Transverse colon (tissue), 3 donors: ENCODE results near the gene TTC9B.

Source experiments
- POLR2A ChIP-seq: fragments of 450-650 bp; IDR thresholded peaks from one replicate; pipeline ENCODE4 v1.6.1; 2016; ENCODE audit warnings: antibody characterized with exemption, mild to moderate bottlenecking, moderate library complexity
- TF ChIP-seq, protein P1 (sequence below), 5 experiments: fragments of 200-600 bp in 3 of 5; fragments of 450-650 bp in 2 of 5; sonication (generic) in 3 of 5; IDR thresholded peaks; 1 replicate in 2 of 5; 2 replicates in 3 of 5; pipeline ENCODE4 v1.5.1; 2016 to 2017; ENCODE audit warnings: antibody characterized with exemption in 5 of 5, inconsistent platforms in 3 of 5, mild to moderate bottlenecking in 2 of 5, moderate library complexity in 1 of 5

GRCh38 chr19:40229484-40229883 lies 11.3 kb upstream of the TTC9B start:
- TF ChIP-seq, protein P1, sequence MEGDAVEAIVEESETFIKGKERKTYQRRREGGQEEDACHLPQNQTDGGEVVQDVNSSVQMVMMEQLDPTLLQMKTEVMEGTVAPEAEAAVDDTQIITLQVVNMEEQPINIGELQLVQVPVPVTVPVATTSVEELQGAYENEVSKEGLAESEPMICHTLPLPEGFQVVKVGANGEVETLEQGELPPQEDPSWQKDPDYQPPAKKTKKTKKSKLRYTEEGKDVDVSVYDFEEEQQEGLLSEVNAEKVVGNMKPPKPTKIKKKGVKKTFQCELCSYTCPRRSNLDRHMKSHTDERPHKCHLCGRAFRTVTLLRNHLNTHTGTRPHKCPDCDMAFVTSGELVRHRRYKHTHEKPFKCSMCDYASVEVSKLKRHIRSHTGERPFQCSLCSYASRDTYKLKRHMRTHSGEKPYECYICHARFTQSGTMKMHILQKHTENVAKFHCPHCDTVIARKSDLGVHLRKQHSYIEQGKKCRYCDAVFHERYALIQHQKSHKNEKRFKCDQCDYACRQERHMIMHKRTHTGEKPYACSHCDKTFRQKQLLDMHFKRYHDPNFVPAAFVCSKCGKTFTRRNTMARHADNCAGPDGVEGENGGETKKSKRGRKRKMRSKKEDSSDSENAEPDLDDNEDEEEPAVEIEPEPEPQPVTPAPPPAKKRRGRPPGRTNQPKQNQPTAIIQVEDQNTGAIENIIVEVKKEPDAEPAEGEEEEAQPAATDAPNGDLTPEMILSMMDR (IDR thresholded peaks at IDR 0.05), result no peak
- no peak for TF ChIP-seq POLR2A
